Measurements from ENCODE around the gene NMT2.

The NMT2 gene

DNA sequence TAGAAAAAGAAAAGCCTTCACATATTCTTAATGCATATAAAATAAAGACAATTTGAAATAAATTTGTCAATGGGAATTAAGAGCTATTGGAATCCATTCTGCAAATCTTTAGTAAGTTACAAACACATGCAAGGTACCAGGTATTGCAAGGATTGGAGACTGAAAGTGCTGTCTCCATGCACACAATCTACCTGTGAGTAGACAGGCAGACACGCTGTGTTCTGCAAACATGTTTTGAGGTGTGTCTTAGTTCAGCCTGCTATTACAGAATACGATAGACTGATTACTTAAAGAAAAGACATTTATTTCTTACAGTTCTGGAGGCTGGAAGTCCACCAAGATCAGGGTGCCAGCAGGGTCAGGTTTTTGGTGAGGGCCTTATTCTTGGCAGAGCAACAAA, 10.0 kb downstream of the NMT2 start:
- Histone ChIP-seq H3K27me3 (ENCODE audit: insufficient read depth, low read length) (no peaks in the 10 kb centered on the region), H3K27ac (ENCODE audit: low read depth, low read length) (no peak overlapping the region), H3K4me3 (ENCODE audit: low read length) (no peak overlapping the region), H3K36me3 (ENCODE audit: insufficient read depth, low read length) (no peaks in the 10 kb centered on the region), H3K9ac (ENCODE audit: low read depth, low read length) (no peak overlapping the region), H3K9me3 (ENCODE audit: insufficient read depth, low read depth, low read length) (no peaks in the 10 kb centered on the region), H3K4me1 (ENCODE audit: insufficient read depth, low read length) (0 out of 2 replicates have a peak, but pooled peaks cover 6% of the 10 kb centered on the region)
- WGBS = 92% methylated on average over 2 of the region's 2 CpGs

DNA sequence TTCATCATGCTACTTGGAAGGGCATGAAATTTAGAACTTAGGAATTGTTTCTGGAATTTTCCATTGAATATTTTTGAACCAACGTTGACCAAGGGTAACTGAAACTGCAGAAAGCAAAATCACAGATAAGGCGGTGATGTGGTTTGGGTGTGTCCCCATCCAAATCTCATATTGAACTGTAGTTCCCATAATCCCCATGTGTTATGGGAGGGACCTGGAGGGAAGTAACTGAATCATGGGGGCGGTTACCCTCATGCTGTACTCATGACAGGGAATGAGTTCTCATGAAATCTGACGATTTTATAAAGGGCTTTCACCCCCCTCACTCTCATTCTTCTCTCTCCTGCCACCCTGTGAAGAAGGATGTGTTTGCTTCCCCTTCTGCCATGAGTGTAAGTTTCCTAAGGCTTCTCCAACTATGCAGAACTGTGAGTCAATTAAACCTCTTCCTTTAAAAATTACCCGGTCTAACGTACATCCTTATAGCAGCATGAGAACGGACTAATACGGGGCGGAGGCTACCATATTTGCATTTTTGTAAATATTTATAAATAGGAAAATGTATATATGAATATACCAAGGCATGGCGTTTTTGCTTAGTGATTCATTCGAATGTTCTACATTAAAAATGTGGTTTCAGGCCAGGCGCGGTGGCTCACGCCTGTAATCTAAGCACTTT, 12.4 kb downstream of the NMT2 start:
- H3K9ac ChIP-seq (ENCODE audit: low read depth, low read length) = no peak overlapping the region
- H3K27ac ChIP-seq (ENCODE audit: low read depth, low read length) = no peak overlapping the region
- H3K27me3 ChIP-seq (ENCODE audit: insufficient read depth, low read length) = no peaks in the 10 kb centered on the region
- H3K4me1 ChIP-seq (ENCODE audit: insufficient read depth, low read length) = no peaks in the 10 kb centered on the region
- no peak overlapping the region for H3K4me3 ChIP-seq (ENCODE audit: low read length)
- WGBS = 89% methylated on average over 10 of the region's 14 CpGs
- H3K9me3 ChIP-seq (ENCODE audit: insufficient read depth, low read depth, low read length) = no peaks in the 10 kb centered on the region
- no peaks in the 10 kb centered on the region for H3K36me3 ChIP-seq (ENCODE audit: insufficient read depth, low read length)

DNA sequence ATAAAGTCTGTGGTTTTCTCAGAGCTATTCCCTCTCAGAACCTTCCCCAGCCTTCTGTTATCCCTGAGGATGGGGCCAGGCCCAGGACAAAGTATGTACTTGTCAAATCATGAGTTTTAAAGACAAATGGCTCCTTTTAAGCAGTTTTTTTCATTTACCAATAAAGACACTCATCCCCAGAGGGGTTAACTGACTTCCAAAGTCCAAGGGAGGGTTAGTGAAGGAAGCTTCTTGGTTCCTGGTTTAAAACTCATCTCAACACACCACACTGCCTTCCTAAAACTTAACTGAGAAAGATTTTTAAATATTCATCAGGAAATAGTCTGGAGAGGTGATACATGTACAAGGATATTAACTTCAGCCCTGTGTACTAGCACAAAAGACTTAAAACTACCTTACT, 15.9 kb downstream of the NMT2 start:
- H3K9ac ChIP-seq (ENCODE audit: low read depth, low read length) = no peak overlapping the region
- H3K4me1 ChIP-seq (ENCODE audit: insufficient read depth, low read length) = no peaks in the 10 kb centered on the region
- no peaks in the 10 kb centered on the region for H3K27me3 ChIP-seq (ENCODE audit: insufficient read depth, low read length)
- no peak overlapping the region for H3K27ac ChIP-seq (ENCODE audit: low read depth, low read length)
- no peak overlapping the region for H3K4me3 ChIP-seq (ENCODE audit: low read length)
- no peaks in the 10 kb centered on the region for H3K9me3 ChIP-seq (ENCODE audit: insufficient read depth, low read depth, low read length)
- no peaks in the 10 kb centered on the region for H3K36me3 ChIP-seq (ENCODE audit: insufficient read depth, low read length)

DNA sequence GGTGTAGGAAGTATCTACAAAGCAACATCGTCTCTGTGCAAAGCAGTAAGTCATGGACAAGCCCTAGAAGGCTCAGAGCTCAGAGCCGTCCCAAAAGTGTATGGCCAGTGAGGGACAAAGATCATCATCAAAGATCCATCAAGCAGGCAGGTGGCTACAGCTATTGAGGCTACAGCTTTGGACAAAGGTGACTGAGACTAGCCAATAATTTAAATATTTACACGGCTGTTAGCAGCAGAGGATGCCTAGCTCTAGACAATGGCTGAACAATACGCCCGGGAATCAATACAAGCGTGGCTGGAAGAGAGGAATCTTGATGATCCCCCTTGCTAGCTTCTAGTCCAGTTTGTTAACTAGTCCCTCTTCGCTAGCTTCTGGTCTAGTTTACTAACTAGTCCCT, 17.9 kb downstream of the NMT2 start:
- Histone ChIP-seq H3K4me3 (ENCODE audit: low read length) (no peak overlapping the region), H3K27me3 (ENCODE audit: insufficient read depth, low read length) (no peaks in the 10 kb centered on the region), H3K9ac (ENCODE audit: low read depth, low read length) (no peak overlapping the region), H3K27ac (ENCODE audit: low read depth, low read length) (no peak overlapping the region), H3K36me3 (ENCODE audit: insufficient read depth, low read length) (no peaks in the 10 kb centered on the region), H3K4me1 (ENCODE audit: insufficient read depth, low read length) (no peaks in the 10 kb centered on the region), H3K9me3 (ENCODE audit: insufficient read depth, low read depth, low read length) (no peaks in the 10 kb centered on the region)
- 93% methylated on average over 7 of the region's 7 CpGs for WGBS

DNA sequence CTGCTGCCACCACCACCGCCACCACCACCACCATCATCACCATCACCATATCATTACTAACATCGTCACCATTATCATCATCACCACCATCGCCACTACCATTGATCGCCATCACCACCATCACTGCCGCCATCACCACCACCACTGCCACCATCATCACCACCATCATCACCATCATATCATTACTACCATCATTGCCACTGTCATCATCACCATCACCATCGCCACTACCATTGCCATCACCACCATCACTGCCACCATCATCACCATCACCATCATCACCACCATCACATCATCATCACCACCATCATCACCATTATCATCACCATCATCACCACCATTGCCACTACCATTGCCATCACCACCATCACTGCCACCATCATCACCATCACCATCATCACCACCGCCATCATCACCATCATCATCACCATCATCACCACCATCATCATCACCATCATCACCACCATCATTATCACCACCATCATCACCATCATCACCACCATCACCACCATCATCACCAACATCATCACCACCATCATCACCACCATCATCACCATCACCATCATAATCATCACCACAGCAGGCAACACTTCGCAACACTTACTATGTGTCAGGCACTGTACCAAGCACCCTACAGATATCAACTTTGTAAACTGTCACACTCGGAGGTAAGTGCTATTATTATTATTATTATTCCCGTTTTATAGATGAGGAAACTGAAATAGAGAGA, 19.3 kb downstream of the NMT2 start:
- Histone ChIP-seq H3K4me3 (ENCODE audit: low read length) (no peak overlapping the region), H3K9ac (ENCODE audit: low read depth, low read length) (no peak overlapping the region), H3K36me3 (ENCODE audit: insufficient read depth, low read length) (no peaks in the 10 kb centered on the region), H3K9me3 (ENCODE audit: insufficient read depth, low read depth, low read length) (no peaks in the 10 kb centered on the region), H3K4me1 (ENCODE audit: insufficient read depth, low read length) (no peaks in the 10 kb centered on the region), H3K27me3 (ENCODE audit: insufficient read depth, low read length) (no peaks in the 10 kb centered on the region), H3K27ac (ENCODE audit: low read depth, low read length) (no peak overlapping the region)
- 94% methylated on average over 8 of the region's 10 CpGs for WGBS

DNA sequence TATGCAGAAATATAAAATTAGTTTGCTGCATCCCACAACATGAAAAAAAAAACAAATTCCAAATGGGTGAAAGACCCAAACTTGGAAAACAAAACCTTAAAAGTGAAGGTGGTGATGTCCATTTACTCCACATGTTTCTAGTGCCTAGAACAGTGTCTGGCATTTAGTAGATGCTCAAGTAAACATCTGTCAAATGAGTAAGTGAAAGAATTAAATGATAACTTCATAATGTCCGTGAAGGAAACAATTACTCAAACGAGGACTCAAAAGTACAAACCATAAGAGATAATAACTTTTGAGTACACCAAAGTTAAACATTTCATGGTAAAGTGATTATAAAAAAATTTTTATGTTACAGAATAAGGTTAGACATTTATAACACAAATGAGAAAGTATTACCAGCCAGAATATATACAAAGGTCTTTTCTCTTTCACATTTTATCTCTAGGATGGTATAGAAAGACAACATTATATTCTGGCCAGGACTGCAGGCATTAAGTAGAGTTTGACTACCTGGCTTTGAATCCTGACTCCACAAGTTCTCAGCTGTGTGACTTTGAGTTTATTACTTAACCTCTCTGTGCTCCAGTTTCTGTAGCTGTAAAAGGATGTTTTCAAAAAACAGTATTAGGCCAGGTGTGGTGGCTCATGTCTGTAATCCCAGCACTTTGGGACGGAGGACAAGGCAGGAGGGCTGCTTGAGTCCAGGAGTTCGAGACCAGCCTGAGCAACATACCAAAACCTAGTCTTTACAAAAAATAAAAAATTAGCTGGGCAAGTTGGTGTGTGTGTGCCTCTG, 20.7 kb downstream of the NMT2 start:
- Histone ChIP-seq H3K4me3 (ENCODE audit: low read length) (no peak overlapping the region), H3K9ac (ENCODE audit: low read depth, low read length) (no peak overlapping the region), H3K4me1 (ENCODE audit: insufficient read depth, low read length) (no peaks in the 10 kb centered on the region), H3K9me3 (ENCODE audit: insufficient read depth, low read depth, low read length) (no peaks in the 10 kb centered on the region), H3K36me3 (ENCODE audit: insufficient read depth, low read length) (no peaks in the 10 kb centered on the region), H3K27me3 (ENCODE audit: insufficient read depth, low read length) (no peaks in the 10 kb centered on the region), H3K27ac (ENCODE audit: low read depth, low read length) (no peak overlapping the region)
- 100% methylated on average over 3 of the region's 4 CpGs for WGBS

DNA sequence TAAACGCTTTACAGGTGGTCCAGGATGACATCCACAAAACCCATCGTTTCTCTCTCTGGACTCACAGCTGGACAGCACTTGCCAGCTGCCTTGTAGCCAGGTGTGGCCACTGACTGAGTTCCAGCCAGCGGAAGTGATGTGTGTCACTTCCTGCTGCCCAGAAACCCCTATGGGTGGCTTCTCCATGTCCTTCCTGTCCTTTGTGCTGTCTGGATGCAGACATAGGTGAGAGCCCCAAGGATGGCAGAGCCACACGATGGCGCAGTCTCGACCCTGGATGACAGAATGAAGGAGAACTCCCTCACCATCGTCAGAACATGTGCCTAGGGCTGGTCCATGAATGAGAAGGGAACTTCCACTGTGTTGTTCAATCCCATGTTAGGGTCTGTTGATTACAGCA, 22.1 kb downstream of the NMT2 start:
- Histone ChIP-seq H3K27me3 (ENCODE audit: insufficient read depth, low read length) (no peaks in the 10 kb centered on the region), H3K9me3 (ENCODE audit: insufficient read depth, low read depth, low read length) (no peaks in the 10 kb centered on the region), H3K4me1 (ENCODE audit: insufficient read depth, low read length) (peaks cover 6% of the 10 kb centered on the region; the same call in 1 of the 2 replicates), H3K4me3 (ENCODE audit: low read length) (no peak overlapping the region), H3K27ac (ENCODE audit: low read depth, low read length) (no peak overlapping the region), H3K9ac (ENCODE audit: low read depth, low read length) (no peak overlapping the region), H3K36me3 (ENCODE audit: insufficient read depth, low read length) (no peaks in the 10 kb centered on the region)
- 82% methylated on average over 7 of the region's 7 CpGs for WGBS

DNA sequence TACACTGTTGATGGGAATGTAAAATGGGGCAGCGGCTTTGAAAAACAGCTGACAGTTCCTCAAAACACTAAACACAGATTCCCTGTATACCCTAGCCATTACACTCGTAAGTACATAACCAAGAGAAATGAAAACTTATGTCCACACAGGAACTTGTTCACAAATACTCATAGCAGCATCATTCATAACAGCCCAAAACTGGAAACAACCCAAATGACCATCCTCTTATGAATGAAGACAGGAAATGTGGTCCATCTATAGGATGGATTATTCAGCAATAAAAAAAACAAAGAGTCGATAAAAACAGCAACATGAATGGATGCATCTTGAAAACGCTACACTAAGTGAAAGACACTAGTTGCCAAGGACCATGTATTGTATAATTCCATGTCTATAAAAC, 23.7 kb downstream of the NMT2 start:
- Histone ChIP-seq H3K9me3 (ENCODE audit: insufficient read depth, low read depth, low read length) (no peaks in the 10 kb centered on the region), H3K27ac (ENCODE audit: low read depth, low read length) (no peak overlapping the region), H3K4me3 (ENCODE audit: low read length) (no peak overlapping the region), H3K9ac (ENCODE audit: low read depth, low read length) (no peak overlapping the region), H3K27me3 (ENCODE audit: insufficient read depth, low read length) (no peaks in the 10 kb centered on the region), H3K4me1 (ENCODE audit: insufficient read depth, low read length) (peaks cover 6% of the 10 kb centered on the region; the same call in 1 of the 2 replicates), H3K36me3 (ENCODE audit: insufficient read depth, low read length) (no peaks in the 10 kb centered on the region)
- WGBS = 93% methylated on average over 4 of the region's 4 CpGs

DNA sequence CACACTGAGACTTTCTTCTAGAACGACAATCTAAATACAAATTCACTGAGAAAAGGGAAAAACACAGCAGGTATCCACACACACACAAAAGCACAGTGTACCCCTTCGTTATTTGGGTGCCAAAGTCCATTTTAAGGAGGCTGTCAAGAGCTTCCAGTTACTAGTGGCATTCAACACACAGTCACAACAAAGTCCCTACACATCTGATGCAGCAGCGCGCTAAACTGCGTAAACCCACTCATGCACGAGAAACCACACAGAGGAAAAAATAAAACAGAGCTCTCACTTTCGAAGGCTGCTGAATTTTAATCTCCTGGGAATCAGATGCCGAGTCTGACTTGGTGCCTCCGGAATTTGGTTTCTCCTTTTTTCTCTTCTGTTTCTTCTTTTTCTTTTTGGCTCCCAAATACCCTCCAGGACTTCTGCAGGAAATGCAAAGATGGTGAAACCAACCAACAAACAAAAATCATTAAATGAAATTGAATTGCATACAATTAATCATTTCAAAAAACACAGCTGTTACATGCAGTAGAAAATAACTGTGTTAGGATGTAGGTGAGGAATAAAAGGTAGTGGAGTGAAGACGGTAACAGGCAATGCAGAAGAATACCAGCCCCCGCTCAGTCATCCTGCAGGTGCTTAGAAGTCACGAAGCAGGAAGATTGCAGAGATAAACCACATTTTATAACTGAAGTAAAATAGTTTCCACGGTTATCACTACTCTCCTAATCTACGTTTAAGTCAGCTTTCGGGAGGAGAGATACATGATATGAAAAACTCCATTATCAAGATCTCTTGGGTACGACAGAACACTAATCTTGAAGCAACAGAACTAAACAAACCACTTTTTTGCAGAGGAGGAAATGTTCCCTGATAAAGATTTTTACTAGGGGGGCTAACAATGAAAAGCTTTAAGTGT, 27.1 kb downstream of the NMT2 start:
- Histone ChIP-seq H3K36me3 (ENCODE audit: insufficient read depth, low read length) (no peaks in the 10 kb centered on the region; the same call in 1 of the 2 replicates), H3K4me3 (ENCODE audit: low read length) (no peak overlapping the region), H3K9me3 (ENCODE audit: insufficient read depth, low read depth, low read length) (no peaks in the 10 kb centered on the region), H3K4me1 (ENCODE audit: insufficient read depth, low read length) (peaks cover 6% of the 10 kb centered on the region; the same call in 1 of the 2 replicates), H3K27ac (ENCODE audit: low read depth, low read length) (no peak overlapping the region), H3K9ac (ENCODE audit: low read depth, low read length) (no peak overlapping the region), H3K27me3 (ENCODE audit: insufficient read depth, low read length) (no peaks in the 10 kb centered on the region)
- WGBS = 92% methylated on average over 16 of the region's 16 CpGs

DNA sequence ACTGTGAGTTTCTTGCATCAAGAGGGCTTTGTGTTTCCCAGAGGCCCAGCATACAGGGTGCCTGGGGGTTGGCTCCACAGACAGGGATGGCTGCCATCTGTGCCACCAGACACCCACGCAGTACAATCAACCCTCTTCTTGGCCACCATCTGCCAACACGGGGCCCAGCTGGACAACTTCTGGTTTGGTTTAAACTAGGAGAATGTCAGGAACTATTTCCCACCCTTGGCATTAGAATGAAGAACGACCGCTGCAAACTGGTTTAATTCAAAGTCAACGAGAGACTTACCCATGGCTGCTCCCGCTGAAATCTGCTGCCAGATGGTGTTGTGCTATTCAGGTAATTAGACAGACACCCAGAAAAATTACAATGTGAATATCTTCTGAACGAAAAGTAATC, 27.8 kb downstream of the NMT2 start:
- 94% methylated on average over 7 of the region's 7 CpGs for WGBS
- Histone ChIP-seq H3K4me1 (ENCODE audit: insufficient read depth, low read length) (peaks cover 6% of the 10 kb centered on the region; the same call in 1 of the 2 replicates), H3K27me3 (ENCODE audit: insufficient read depth, low read length) (no peaks in the 10 kb centered on the region)

More for the DNA sequence above, 27.8 kb downstream of the NMT2 start:
- no peaks in the 10 kb centered on the region for H3K9me3 ChIP-seq (ENCODE audit: insufficient read depth, low read depth, low read length)
- no peak overlapping the region for H3K4me3 ChIP-seq (ENCODE audit: low read length)
- no peak overlapping the region for H3K27ac ChIP-seq (ENCODE audit: low read depth, low read length)
- H3K36me3 ChIP-seq (ENCODE audit: insufficient read depth, low read length) = no peaks in the 10 kb centered on the region; the same call in 1 of the 2 replicates
- H3K9ac ChIP-seq (ENCODE audit: low read depth, low read length) = no peak overlapping the region
